Lung (tissue), 12 donors: ENCODE measurements around the gene NUP35. TPM values are rescaled to one million over a fixed set of nuclear protein-coding genes. Genes with fewer than 3 reads are reported as not detected.
"Not testable (repeated sequence)": the region's sequence is repeated elsewhere in the genome, so short reads cannot be mapped to it uniquely, and the experiment has no call there.

Experiments used
- ATAC-seq: fragments of 200-7000 bp; cut with Tn5 transposase; one replicate; pipeline ENCODE4 v1.9.1; 2020; ENCODE audit warnings: moderate number of reproducible peaks; ENCODE audit not compliant: insufficient read depth, low FRiP score
- DNase-seq, 3 donors: peaks; one replicate each; pipeline ENCODE4 v3.0.0-alpha.2; 2013 to 2017
- H3K27ac ChIP-seq, 2 donors: one replicate each; pipeline ENCODE4 v1.5.1; 2013; ENCODE audit warnings: mild to moderate bottlenecking in 2 of 2, moderate library complexity in 2 of 2, control low read depth in 1 of 2, inconsistent platforms in 1 of 2, low read depth in 1 of 2, low read length in 1 of 2
- H3K27me3 ChIP-seq, 3 donors: one replicate each; pipeline ENCODE4 v1.5.1; 2013; ENCODE audit warnings: low read length in 2 of 3; ENCODE audit not compliant: control insufficient read depth in 3 of 3, insufficient read depth in 3 of 3
- H3K36me3 ChIP-seq, 4 donors: one replicate each; pipeline ENCODE4 v1.5.1; 2013; ENCODE audit warnings: low read length in 4 of 4, mild to moderate bottlenecking in 1 of 4, moderate library complexity in 1 of 4; ENCODE audit not compliant: control insufficient read depth in 4 of 4, insufficient read depth in 4 of 4
- H3K4me1 ChIP-seq, 5 donors: one replicate each; pipeline ENCODE4 v1.5.1; 2013; ENCODE audit warnings: low read length in 5 of 5, mild to moderate bottlenecking in 2 of 5, moderate library complexity in 1 of 5; ENCODE audit not compliant: control insufficient read depth in 5 of 5, insufficient read depth in 5 of 5
- H3K4me3 ChIP-seq: one replicate; pipeline ENCODE4 v1.5.1; 2013; ENCODE audit warnings: mild to moderate bottlenecking, control low read depth, moderate library complexity
- H3K9ac ChIP-seq, 2 donors: one replicate each; pipeline ENCODE4 v1.5.1; 2013; ENCODE audit warnings: low read length in 2 of 2, control low read depth in 1 of 2; ENCODE audit not compliant: insufficient read depth in 1 of 2
- H3K9me3 ChIP-seq, 4 donors: one replicate each; pipeline ENCODE4 v1.5.1; 2013; ENCODE audit warnings: low read length in 3 of 4, mild to moderate bottlenecking in 1 of 4, moderate library complexity in 1 of 4; ENCODE audit not compliant: control insufficient read depth in 4 of 4, insufficient read depth in 3 of 4
- WGBS, 2 donors: extraction: QIAGEN DNeasy Blood & Tissue Kit; methylation state at CpG; one replicate each; pipeline ENCODE4 v1.1.7; 2013; 5-methylcytosine and 5-hydroxymethylcytosine counted together
- polyA plus RNA-seq, 2 donors: library from polyadenylated mRNA; stranded (reverse); fragments of 200-250 nt; gene quantifications; one replicate each; pipeline ENCODE4 v1.2.1, GENCODE V29; 2013
- total RNA-seq, 2 donors: library from RNA; depleted of rRNA in 1 of 2; stranded (reverse); fragments of >200 nt in 1 of 2; gene quantifications; one replicate each; pipeline ENCODE4 v1.2.1, GENCODE V29; 2014 to 2021
- TF ChIP-seq, protein P1 (sequence below): IDR thresholded peaks from 2 replicates; pipeline ENCODE4 v1.5.1; 2012; ENCODE audit warnings: mild to moderate bottlenecking; ENCODE audit errors: control extremely low read depth, extremely low read depth
- donor health status: control.
- donor health status: control.
- donor health status: Bipolar disorder and iron deficiency.
- donor health status: healthy.
- donor health status: DM: yes; HTN: yes; CAD: no.

NUP35 gene
- total and polyA plus RNA-seq, 4 donors: 9.5 to 28.0 (median 12.4) TPM

DNA sequence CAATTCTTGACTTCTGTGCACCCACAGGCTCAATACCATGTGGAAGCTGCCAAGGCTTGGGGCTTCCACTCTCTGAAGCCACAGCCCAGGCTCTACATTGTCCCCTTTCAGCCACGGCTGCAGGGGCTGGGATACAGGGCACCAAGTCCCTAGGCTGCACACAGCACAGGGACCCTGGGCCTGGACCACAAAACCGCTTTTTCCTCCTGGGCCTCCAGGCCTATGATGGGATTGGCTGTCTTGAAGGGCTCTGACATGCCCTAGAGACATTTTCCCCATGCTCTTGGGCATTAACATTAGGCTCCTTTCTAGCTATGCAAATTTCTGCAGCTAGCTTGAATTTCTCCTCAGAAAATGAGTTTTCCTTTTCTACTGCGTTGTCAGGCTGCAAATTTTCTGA lies 29.7 kb downstream of the NUP35 start:
- DNase-seq (no peak), ATAC-seq (no peak)
- Histone ChIP-seq H3K4me3 (no peak overlapping the region), H3K9me3 (no peaks in the 10 kb centered on the region), H3K27ac (no peak overlapping the region), H3K27me3 (no peaks in the 10 kb centered on the region), H3K36me3 (peaks cover 0 to 8% (median 2%) of the 10 kb centered on the region in 4 donors), H3K9ac (no peak overlapping the region), H3K4me1 (peaks cover 0 to 2% (median 0%) of the 10 kb centered on the region in 5 donors)
- TF ChIP-seq, protein P1, sequence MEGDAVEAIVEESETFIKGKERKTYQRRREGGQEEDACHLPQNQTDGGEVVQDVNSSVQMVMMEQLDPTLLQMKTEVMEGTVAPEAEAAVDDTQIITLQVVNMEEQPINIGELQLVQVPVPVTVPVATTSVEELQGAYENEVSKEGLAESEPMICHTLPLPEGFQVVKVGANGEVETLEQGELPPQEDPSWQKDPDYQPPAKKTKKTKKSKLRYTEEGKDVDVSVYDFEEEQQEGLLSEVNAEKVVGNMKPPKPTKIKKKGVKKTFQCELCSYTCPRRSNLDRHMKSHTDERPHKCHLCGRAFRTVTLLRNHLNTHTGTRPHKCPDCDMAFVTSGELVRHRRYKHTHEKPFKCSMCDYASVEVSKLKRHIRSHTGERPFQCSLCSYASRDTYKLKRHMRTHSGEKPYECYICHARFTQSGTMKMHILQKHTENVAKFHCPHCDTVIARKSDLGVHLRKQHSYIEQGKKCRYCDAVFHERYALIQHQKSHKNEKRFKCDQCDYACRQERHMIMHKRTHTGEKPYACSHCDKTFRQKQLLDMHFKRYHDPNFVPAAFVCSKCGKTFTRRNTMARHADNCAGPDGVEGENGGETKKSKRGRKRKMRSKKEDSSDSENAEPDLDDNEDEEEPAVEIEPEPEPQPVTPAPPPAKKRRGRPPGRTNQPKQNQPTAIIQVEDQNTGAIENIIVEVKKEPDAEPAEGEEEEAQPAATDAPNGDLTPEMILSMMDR: no peak
- 99 to 100% methylated on average over 3 of the region's 3 CpGs for whole genome bisulfite sequencing, 2 donors

DNA sequence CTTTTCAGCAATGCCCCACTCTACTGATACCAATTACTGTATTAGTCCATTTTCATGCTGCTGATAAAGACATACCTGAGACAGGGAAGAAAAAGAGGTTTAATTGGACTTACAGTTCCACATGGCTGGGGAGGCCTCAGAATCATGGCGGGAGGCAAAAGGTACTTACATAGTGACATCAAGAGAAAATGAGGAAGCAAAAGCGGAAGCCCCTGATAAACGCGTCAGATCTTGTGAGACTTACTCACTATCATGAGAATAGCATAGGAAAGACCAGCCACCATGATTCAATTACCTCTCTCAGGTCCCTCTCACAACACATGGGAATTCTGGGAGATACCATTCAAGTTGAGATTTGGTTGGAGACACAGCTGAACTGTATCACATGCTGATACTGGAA lies 30.5 kb downstream of the NUP35 start:
- not testable (repeated sequence) for DNase-seq, H3K27me3 ChIP-seq, H3K9me3 ChIP-seq, H3K4me1 ChIP-seq, H3K4me3 ChIP-seq, ATAC-seq, H3K27ac ChIP-seq, H3K9ac ChIP-seq, H3K36me3 ChIP-seq
- 67 to 70% methylated on average over 4 of the region's 4 CpGs for WGBS, 2 donors

DNA sequence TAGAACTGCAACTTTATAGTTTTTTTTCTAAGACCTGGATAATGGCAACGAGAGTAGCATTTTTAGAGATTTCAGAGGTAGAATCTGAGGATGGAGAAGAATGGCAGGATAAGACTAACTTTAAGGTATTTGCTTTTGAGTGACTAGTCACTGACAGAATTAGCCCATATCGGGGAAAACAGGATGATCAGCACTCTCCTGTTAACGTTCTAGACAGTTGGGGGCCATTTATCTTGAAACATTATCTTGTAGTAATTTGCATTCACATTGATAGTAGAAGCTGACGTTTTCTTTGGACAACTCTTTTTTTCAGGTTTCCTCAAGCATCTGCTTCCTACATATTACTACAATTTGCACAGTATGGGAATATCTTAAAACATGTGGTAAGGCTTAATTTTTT lies 32.9 kb downstream of the NUP35 start:
- DNase-seq (no peak), ATAC-seq (no peak)
- TF ChIP-seq, protein P1: no peak
- H3K9me3 ChIP-seq: no peaks in the 10 kb centered on the region
- H3K36me3 ChIP-seq: peaks cover 3 to 8% (median 5%) of the 10 kb centered on the region in 4 donors
- 84 to 85% methylated on average over 4 of the region's 4 CpGs for WGBS, 2 donors
- no peak overlapping the region for H3K4me3 ChIP-seq
- H3K9ac ChIP-seq: no peak overlapping the region
- H3K27ac ChIP-seq: no peak overlapping the region
- no peaks in the 10 kb centered on the region for H3K4me1 ChIP-seq
- H3K27me3 ChIP-seq: no peaks in the 10 kb centered on the region

DNA sequence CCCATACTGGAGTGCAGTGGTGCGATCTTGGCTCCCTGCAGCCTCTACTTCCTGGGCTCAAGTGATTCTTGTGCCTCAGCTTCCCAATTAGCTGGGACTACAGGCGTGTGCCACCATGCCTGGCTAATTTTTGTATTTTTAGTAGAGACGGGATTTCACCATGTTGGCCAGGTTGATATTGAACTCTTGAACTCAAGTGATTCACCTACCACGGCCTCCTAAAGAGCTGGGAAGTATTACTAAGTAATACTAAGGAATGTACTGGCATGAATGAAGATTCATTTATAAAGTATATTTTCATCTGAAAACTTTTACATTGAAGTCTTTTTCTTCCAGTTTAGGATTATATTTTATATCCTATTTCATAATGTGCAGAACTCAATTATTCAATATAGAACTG lies 38.1 kb downstream of the NUP35 start:
- Histone ChIP-seq H3K4me3 (no peak overlapping the region), H3K27ac (no peak overlapping the region), H3K4me1 (no peaks in the 10 kb centered on the region), H3K36me3 (peaks cover 3 to 10% (median 8%) of the 10 kb centered on the region in 4 donors), H3K9ac (no peak overlapping the region), H3K27me3 (no peaks in the 10 kb centered on the region), H3K9me3 (no peaks in the 10 kb centered on the region)
- TF ChIP-seq, protein P1: no peak
- DNase-seq (no peak), ATAC-seq (no peak)
- WGBS, 2 donors: 98% methylated on average over 4 of the region's 4 CpGs
